B cell (primary cell): Measurements from ENCODE around the gene EXD3. TPM values are rescaled to one million over a fixed set of nuclear protein-coding genes. Genes with fewer than 3 reads are reported as not detected.

Experiments
- ATAC-seq: fragments of 200-7000 bp; cut with Tn5 transposase; one replicate; pipeline ENCODE4 v1.10.0; 2021; ENCODE audit warnings: low read depth, mild to moderate bottlenecking, moderate number of reproducible peaks, moderate library complexity
- CTCF ChIA-PET: fragments of 350-600 bp; sonication (Branson Sonifier 250); formaldehyde crosslinking; loops from one replicate; lab custom pipeline; 2021; ENCODE audit warnings: antibody characterized with exemption, inconsistent platforms; lab: Charles Lee
- POLR2A ChIA-PET: fragments of 350-600 bp; sonication (Branson Sonifier 250); formaldehyde crosslinking; loops from one replicate; lab custom pipeline; 2021; ENCODE audit warnings: antibody characterized with exemption; lab: Charles Lee
- DNase-seq: peaks from one replicate; pipeline ENCODE4 v3.0.0; 2013
- H2AFZ ChIP-seq: 2 replicates; pipeline ENCODE4 v1.6.1; 2012; ENCODE audit warnings: mild to moderate bottlenecking, low read depth, low read length; ENCODE audit not compliant: insufficient read depth, poor library complexity, severe bottlenecking
- H3K27ac ChIP-seq, 2 donors: 1 replicate in 1 of 2; 2 replicates in 1 of 2; pipeline ENCODE4 v1.5.1; 2012 to 2013; ENCODE audit warnings: low read length in 2 of 2, mild to moderate bottlenecking in 2 of 2, moderate library complexity in 1 of 2
- H3K27me3 ChIP-seq, 4 experiments: fragments of 200-600 bp in 1 of 4; sonication (generic) in 1 of 4; replicated peaks in 1 of 4; 1 replicate in 2 of 4; 2 replicates in 2 of 4; pipeline versions ENCODE4 v1.6.1 to v1.7.0; 2013 to 2016; ENCODE audit warnings: low read length in 3 of 4, mild to moderate bottlenecking in 2 of 4, mixed read lengths in 1 of 4, moderate library complexity in 1 of 4; ENCODE audit not compliant: insufficient read depth in 4 of 4, control insufficient read depth in 3 of 4; ENCODE audit errors: control extremely low read depth in 1 of 4
- H3K36me3 ChIP-seq, 2 experiments: replicated peaks in 1 of 2; 1 replicate in 1 of 2; 2 replicates in 1 of 2; pipeline versions ENCODE4 v1.6.1 to v1.7.1; 2013; ENCODE audit warnings: low read length in 1 of 2; ENCODE audit not compliant: insufficient read depth in 2 of 2, control insufficient read depth in 1 of 2; ENCODE audit errors: control extremely low read depth in 1 of 2, extremely low read depth in 1 of 2
- H3K4me1 ChIP-seq, 2 donors: fragments of 200-600 bp in 1 of 2; sonication (generic) in 1 of 2; 1 replicate in 1 of 2; 2 replicates in 1 of 2; pipeline versions ENCODE4 v1.5.1 to v1.6.1; 2013 to 2017; ENCODE audit warnings: low read length in 2 of 2; ENCODE audit not compliant: control insufficient read depth in 2 of 2, insufficient read depth in 2 of 2
- H3K4me2 ChIP-seq: replicated peaks from 2 replicates; pipeline ENCODE3; 2012; ENCODE audit warnings: mild to moderate bottlenecking, low read depth, low read length; ENCODE audit not compliant: poor library complexity, severe bottlenecking
- H3K4me3 ChIP-seq, 5 experiments: fragments of 200-600 bp in 1 of 5; sonication (generic) in 1 of 5; 1 replicate in 3 of 5; 2 replicates in 2 of 5; pipeline versions ENCODE4 v1.5.1 to v1.7.0; 2011 to 2016; ENCODE audit warnings: low read length in 4 of 5, mild to moderate bottlenecking in 4 of 5, low read depth in 2 of 5, control low read depth in 1 of 5, moderate library complexity in 1 of 5; ENCODE audit not compliant: insufficient read depth in 1 of 5; ENCODE audit errors: control extremely low read depth in 1 of 5, extremely low read depth in 1 of 5
- H3K79me2 ChIP-seq: fragments of 200-600 bp; sonication (generic); one replicate; pipeline ENCODE4 v1.6.0; 2016; ENCODE audit warnings: low read length; ENCODE audit not compliant: control insufficient read depth, insufficient read depth
- H3K9ac ChIP-seq: fragments of 200-600 bp; sonication (generic); 2 replicates; pipeline ENCODE4 v1.6.1; 2017; ENCODE audit warnings: mild to moderate bottlenecking, low read length, moderate library complexity
- H3K9me3 ChIP-seq, 3 donors: one replicate each; pipeline versions ENCODE4 v1.6.1 to v1.7.1; 2013; ENCODE audit warnings: low read length in 2 of 3; ENCODE audit not compliant: control insufficient read depth in 2 of 3, insufficient read depth in 1 of 3; ENCODE audit errors: control extremely low read depth in 1 of 3
- H4K20me1 ChIP-seq: 2 replicates; pipeline ENCODE4 v1.6.0; 2012; ENCODE audit warnings: mild to moderate bottlenecking, low read length; ENCODE audit not compliant: insufficient read depth, control insufficient read depth, poor library complexity, severe bottlenecking
- H3K27ac Mint-ChIP-seq: one replicate; pipeline ENCODE4 v1.8.0; 2021; ENCODE audit warnings: mixed read lengths
- H3K27me3 Mint-ChIP-seq: one replicate; pipeline ENCODE4 v1.8.0; 2021; ENCODE audit warnings: mixed read lengths
- H3K4me1 Mint-ChIP-seq: one replicate; pipeline ENCODE4 v1.8.0; 2021; ENCODE audit warnings: mixed read lengths
- H3K4me3 Mint-ChIP-seq: one replicate; pipeline ENCODE4 v1.8.0; 2021; ENCODE audit warnings: mixed read lengths
- H3K9me3 Mint-ChIP-seq: one replicate; pipeline ENCODE4 v1.8.0; 2022; ENCODE audit warnings: mixed read lengths; ENCODE audit not compliant: insufficient read depth
- CTCF ChIP-seq: fragments of 200-600 bp; IDR thresholded peaks from one replicate; pipeline ENCODE4 v1.8.0; 2022; ENCODE audit warnings: antibody characterized with exemption, mild to moderate bottlenecking
- EZH2 ChIP-seq: IDR thresholded peaks from 2 replicates; pipeline ENCODE4 v1.6.1; 2012; ENCODE audit warnings: borderline replicate concordance, low read depth, mild to moderate bottlenecking, moderate library complexity, low read length; ENCODE audit not compliant: insufficient read depth, poor library complexity, severe bottlenecking
- WGBS: methylation state at CpG from one replicate; pipeline ENCODE4 v1.1.5; 2013; ENCODE audit warnings: missing lambda C conversion rate; ENCODE audit not compliant: insufficient coverage; 5-methylcytosine and 5-hydroxymethylcytosine counted together
- intact Hi-C: fragments of 100-400 bp; cut with micrococcal nuclease; formaldehyde crosslinking; loops from one replicate; pipeline ENCODE4 v1.10.0; 2022
- polyA plus RNA-seq: library from polyadenylated mRNA; depleted of rRNA; stranded (reverse); fragments of >200 nt; gene quantifications from 2 replicates; pipeline ENCODE4 v1.2.3, GENCODE V29; 2012
- total RNA-seq, 2 donors: library from RNA; stranded (reverse); fragments of 120-200 nt in 1 of 2; gene quantifications; 1 replicate in 1 of 2; 2 replicates in 1 of 2; pipeline versions ENCODE4 v1.2.3 to v1.2.4, GENCODE V29; 2013 to 2022

EXD3 gene
- total and polyA plus RNA-seq, 2 donors (not counting 1 experiment from before 2014, with no cell fraction given) = 22.5 to 23.7 TPM

DNA sequence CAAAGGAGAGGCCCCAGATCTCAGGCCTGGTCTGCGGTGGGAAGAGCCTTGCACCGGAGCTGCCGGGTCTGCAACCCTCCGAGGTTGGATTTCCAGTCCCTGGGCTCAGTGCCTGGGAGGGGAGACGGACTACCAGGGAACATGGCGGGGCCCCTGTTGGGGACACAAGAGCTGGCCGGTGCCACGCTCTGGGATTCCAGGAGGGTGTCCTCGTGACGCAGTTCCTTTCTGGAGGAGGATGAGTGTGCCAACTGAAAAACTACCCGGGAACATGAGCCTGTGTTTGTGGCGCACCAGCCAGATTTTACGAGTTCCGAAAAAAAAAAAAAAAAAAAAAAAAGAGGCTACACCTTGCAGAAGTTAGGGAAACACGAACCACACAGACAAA, 129.9 kb downstream of the EXD3 start:
- Histone ChIP-seq H3K9me3 (peaks cover 0 to 20% (median 4%) of the 10 kb centered on the region in 3 donors), H4K20me1 (peaks cover 9% of the 10 kb centered on the region), H3K9ac (no peak overlapping the region), H3K4me1 (peaks cover 21 to 28% of the 10 kb centered on the region in 2 donors), H3K4me3 (no peak overlapping the region), H3K27ac (no peak overlapping the region), H3K4me2 (no peak overlapping the region), H3K79me2 (no peaks in the 10 kb centered on the region), H3K36me3 (no peaks in the 10 kb centered on the region), H2AFZ (no peak overlapping the region), H3K27me3 (peaks cover 0 to 37% (median 18%) of the 10 kb centered on the region in 4 experiments)
- DNase-seq = no peak
- Mint-ChIP-seq H3K4me3 (no peak overlapping the region), H3K27me3 (peaks cover 25% of the 10 kb centered on the region), H3K27ac (no peak overlapping the region), H3K9me3 (no peaks in the 10 kb centered on the region), H3K4me1 (peaks cover 15% of the 10 kb centered on the region)
- ChIA-PET POLR2A (no interaction called here), CTCF (interaction anchor here (0.9 to 1.1 kb wide), 2 partner anchors 9 to 152 kb away, joined by 3 read pairs; partner anchors contain the start of gene NRARP)
- ATAC-seq = no peak
- TF ChIP-seq CTCF = no peak
- TF ChIP-seq EZH2 = no peak
- 99% methylated on average over 8 of the region's 15 CpGs for WGBS
- intact Hi-C loops = loop anchor here (10.0 kb wide), 1 partner anchor 242 kb away; no protein-coding TSS in a partner anchor

DNA sequence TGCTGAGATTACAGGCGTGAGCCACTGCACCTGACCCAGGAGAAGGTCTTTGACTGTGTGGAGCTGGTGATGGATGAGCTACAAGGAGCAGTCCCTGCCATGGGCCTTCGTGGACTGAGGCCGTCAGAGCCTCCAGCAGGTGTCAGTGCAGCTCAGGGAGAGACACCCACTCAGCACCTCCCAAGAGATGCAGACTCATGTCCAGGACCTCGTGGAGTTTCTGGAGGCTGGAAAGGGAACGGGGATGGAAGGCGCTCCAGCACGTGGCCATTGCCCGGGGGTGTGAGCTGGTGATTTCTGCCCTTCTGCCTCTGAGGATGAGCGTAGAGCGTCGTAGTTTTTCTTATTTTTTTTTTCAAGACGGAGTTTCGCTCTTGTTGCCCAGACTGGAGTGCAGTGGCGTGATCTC, 136.0 kb downstream of the EXD3 start:
- Histone ChIP-seq H3K79me2 (no peaks in the 10 kb centered on the region), H3K36me3 (peaks cover 0 to 3% of the 10 kb centered on the region in 2 experiments), H2AFZ (no peak overlapping the region), H3K4me1 (peaks cover 19 to 32% of the 10 kb centered on the region in 2 donors), H3K4me3 (no peak overlapping the region), H4K20me1 (no peaks in the 10 kb centered on the region), H3K9ac (no peak overlapping the region), H3K4me2 (peak overlapping the region; percentile 18), H3K27me3 (no peaks in the 10 kb centered on the region), H3K27ac (peak overlapping the region; percentile 38 to 81), H3K9me3 (peaks cover 0 to 10% (median 0%) of the 10 kb centered on the region in 3 donors)
- WGBS = 63% methylated on average over 14 of the region's 14 CpGs
- Mint-ChIP-seq H3K9me3 (no peaks in the 10 kb centered on the region), H3K27me3 (no peaks in the 10 kb centered on the region), H3K4me3 (peak overlapping the region; percentile 32), H3K4me1 (peaks cover 24% of the 10 kb centered on the region), H3K27ac (peak overlapping the region; percentile 83)
- POLR2A ChIA-PET = interaction anchor here (0.5 to 0.6 kb wide), 2 partner anchors 17 to 155 kb away, joined by 4 read pairs; no protein-coding TSS in a partner anchor
- TF ChIP-seq CTCF (peak; percentile 18), EZH2 (no peak)
- DNase-seq = peak; percentile 60
- CTCF ChIA-PET = interaction anchor here (1.0 to 1.9 kb wide), 12 partner anchors 10 to 293 kb away, joined by 3 to 11 read pairs (median 4); partner anchors contain the start of genes ANAPC2, SSNA1 and TOR4A
- intact Hi-C loops = loop anchor here (2.0 kb wide), 1 partner anchor 158 kb away; no protein-coding TSS in a partner anchor
- peak; percentile 35 for ATAC-seq
